Measurements from ENCODE around the gene IARS1. TPM values are rescaled to one million over a fixed set of nuclear protein-coding genes. Genes with fewer than 3 reads are reported as not detected.

Gene IARS1
- total and polyA plus RNA-seq, 4 donors: 76.3 to 229 (median 95.8) TPM

DNA sequence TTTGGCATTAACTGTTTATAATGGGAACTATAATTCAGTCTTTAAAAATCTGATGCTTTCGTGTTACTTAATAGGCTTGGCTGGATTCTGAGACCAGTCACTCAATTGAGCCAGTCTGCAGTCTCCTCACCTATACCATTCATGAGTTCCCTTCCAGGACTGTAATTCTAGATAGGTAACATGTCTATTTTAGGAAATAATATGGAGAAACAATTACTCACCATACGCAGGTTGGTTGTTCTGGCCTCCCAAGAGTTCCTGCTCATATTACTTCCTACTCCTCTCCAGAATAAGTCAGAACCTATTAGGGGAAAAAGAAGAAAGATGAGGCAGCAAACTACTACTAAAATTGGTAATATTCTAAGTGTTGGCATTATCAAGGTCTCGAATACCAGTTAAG lies 4.5 kb upstream of the IARS1 start:
- H3K4me3 ChIP-seq (ENCODE audit: low read depth, low read length): no peak overlapping the region
- H3K27ac ChIP-seq (ENCODE audit: low read depth, low read length): no peak overlapping the region
- H3K9me3 ChIP-seq (ENCODE audit: control insufficient read depth, insufficient read depth, low read length): no peaks in the 10 kb centered on the region
- no CpG with 5 or more reads among the region's 3 CpGs for WGBS (ENCODE audit: insufficient coverage)
- H3K4me1 ChIP-seq (ENCODE audit: control insufficient read depth, insufficient read depth, low read length): peaks cover 8% of the 10 kb centered on the region
- no peaks in the 10 kb centered on the region for H3K27me3 ChIP-seq (ENCODE audit: control insufficient read depth, insufficient read depth, low read length)
- no peak for DNase-seq (ENCODE audit: low read depth in 4 of 6, low spot score in 6 of 6)
- peaks cover 9% of the 10 kb centered on the region for H3K36me3 ChIP-seq (ENCODE audit: control insufficient read depth, insufficient read depth, low read length)

- Histone ChIP-seq H3K27me3 (ENCODE audit: control insufficient read depth, insufficient read depth, low read length) (no peaks in the 10 kb centered on the region), H3K4me3 (ENCODE audit: low read depth, low read length) (no peak overlapping the region), H3K4me1 (ENCODE audit: control insufficient read depth, insufficient read depth, low read length) (peaks cover 8% of the 10 kb centered on the region), H3K36me3 (ENCODE audit: control insufficient read depth, insufficient read depth, low read length) (peaks cover 9% of the 10 kb centered on the region), H3K9me3 (ENCODE audit: control insufficient read depth, insufficient read depth, low read length) (no peaks in the 10 kb centered on the region), H3K27ac (ENCODE audit: low read depth, low read length) (no peak overlapping the region)
- WGBS (ENCODE audit: insufficient coverage): 100% methylated on average over 1 of the region's 3 CpGs
- DNase-seq (ENCODE audit: low read depth in 4 of 6, low spot score in 6 of 6): no peak
Measured at GRCh38 chr9:92297611-92298010, 4.1 kb upstream of the IARS1 start.

DNA sequence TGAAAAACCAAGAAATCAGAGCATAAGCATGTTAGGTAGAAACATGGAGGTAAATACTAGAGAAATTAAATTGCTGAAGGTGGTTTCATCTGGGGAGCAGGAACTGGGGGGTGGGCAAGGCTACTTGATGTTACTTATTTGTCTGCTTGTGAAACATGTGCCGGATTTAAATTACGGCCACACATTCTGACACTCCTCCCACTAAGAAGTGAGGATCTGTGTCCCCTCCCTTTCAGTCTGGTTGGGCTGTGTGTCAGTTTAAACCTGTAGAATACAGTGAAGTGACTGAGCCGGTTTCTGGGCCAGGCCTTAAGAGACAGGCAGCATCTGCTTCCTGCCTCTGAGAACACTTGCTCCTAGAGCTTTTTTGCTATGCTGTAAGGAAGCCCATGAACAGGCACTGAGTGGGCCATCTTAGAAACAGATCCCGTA lies 2.3 kb upstream of the IARS1 start:
- no peak for DNase-seq (ENCODE audit: low read depth in 4 of 6, low spot score in 6 of 6)
- WGBS (ENCODE audit: insufficient coverage): 81% methylated on average over 2 of the region's 4 CpGs
- Histone ChIP-seq H3K9me3 (ENCODE audit: control insufficient read depth, insufficient read depth, low read length) (no peaks in the 10 kb centered on the region), H3K36me3 (ENCODE audit: control insufficient read depth, insufficient read depth, low read length) (peaks cover 5% of the 10 kb centered on the region), H3K27me3 (ENCODE audit: control insufficient read depth, insufficient read depth, low read length) (no peaks in the 10 kb centered on the region), H3K4me1 (ENCODE audit: control insufficient read depth, insufficient read depth, low read length) (peaks cover 14% of the 10 kb centered on the region), H3K27ac (ENCODE audit: low read depth, low read length) (no peak overlapping the region), H3K4me3 (ENCODE audit: low read depth, low read length) (no peak overlapping the region)

GRCh38 chr9:92295240-92295790 lies 1.8 kb upstream of the IARS1 start:
- DNase-seq (ENCODE audit: low read depth in 4 of 6, low spot score in 6 of 6): no peak
- WGBS (ENCODE audit: insufficient coverage): 86% methylated on average over 6 of the region's 7 CpGs
- Histone ChIP-seq H3K27ac (ENCODE audit: low read depth, low read length) (no peak overlapping the region), H3K4me3 (ENCODE audit: low read depth, low read length) (no peak overlapping the region), H3K27me3 (ENCODE audit: control insufficient read depth, insufficient read depth, low read length) (no peaks in the 10 kb centered on the region), H3K9me3 (ENCODE audit: control insufficient read depth, insufficient read depth, low read length) (no peaks in the 10 kb centered on the region), H3K36me3 (ENCODE audit: control insufficient read depth, insufficient read depth, low read length) (peaks cover 5% of the 10 kb centered on the region), H3K4me1 (ENCODE audit: control insufficient read depth, insufficient read depth, low read length) (peaks cover 14% of the 10 kb centered on the region)

DNA sequence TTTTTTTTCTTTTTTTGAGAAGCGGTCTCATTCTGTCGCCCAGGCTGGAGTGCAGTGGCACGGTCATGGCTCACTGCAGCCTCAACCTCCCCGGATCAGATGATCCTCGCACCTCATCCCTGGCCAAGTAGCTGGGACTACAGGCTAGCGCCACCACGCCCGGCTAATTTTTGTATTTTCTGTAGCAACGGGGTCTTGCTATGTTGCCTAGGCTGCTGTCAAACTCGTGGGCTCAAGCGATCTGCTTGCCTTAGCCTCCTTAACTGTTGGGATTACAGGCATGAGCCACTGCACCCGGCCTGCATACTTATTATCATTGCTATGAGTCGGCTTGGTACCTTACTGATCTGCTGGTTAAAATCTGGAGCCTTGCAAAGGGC lies 790 bp upstream of the IARS1 start:
- peak overlapping the region; percentile 65 for H3K27ac ChIP-seq (ENCODE audit: low read depth, low read length)
- peak in 1 of 6 donors; percentile 7 for DNase-seq (ENCODE audit: low read depth in 4 of 6, low spot score in 6 of 6)
- peak overlapping the region; percentile 87 for H3K4me3 ChIP-seq (ENCODE audit: low read depth, low read length)
- peaks cover 2% of the 10 kb centered on the region for H3K36me3 ChIP-seq (ENCODE audit: control insufficient read depth, insufficient read depth, low read length)
- no peaks in the 10 kb centered on the region for H3K9me3 ChIP-seq (ENCODE audit: control insufficient read depth, insufficient read depth, low read length)
- peaks cover 14% of the 10 kb centered on the region for H3K4me1 ChIP-seq (ENCODE audit: control insufficient read depth, insufficient read depth, low read length)
- 29% methylated on average over 13 of the region's 13 CpGs for WGBS (ENCODE audit: insufficient coverage)
- H3K27me3 ChIP-seq (ENCODE audit: control insufficient read depth, insufficient read depth, low read length): no peaks in the 10 kb centered on the region

DNA sequence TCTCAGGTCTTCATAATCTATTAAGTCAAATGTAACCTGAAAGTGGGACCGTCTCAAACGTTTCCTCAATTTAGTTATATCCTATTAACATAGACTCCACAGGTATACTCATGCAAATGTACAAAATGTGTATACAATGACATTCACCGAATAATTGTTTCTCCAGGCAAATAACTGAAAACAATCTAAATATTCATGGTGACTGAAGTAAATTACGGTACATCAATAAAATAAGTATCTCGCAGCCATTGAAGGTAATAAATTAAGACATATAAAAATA lies 482 bp downstream of the IARS1 start:
- H3K27me3 ChIP-seq (ENCODE audit: control insufficient read depth, insufficient read depth, low read length): no peaks in the 10 kb centered on the region
- peaks cover 14% of the 10 kb centered on the region for H3K4me1 ChIP-seq (ENCODE audit: control insufficient read depth, insufficient read depth, low read length)
- no peak for DNase-seq (ENCODE audit: low read depth in 4 of 6, low spot score in 6 of 6)
- no CpG with 5 or more reads among the region's 5 CpGs for WGBS (ENCODE audit: insufficient coverage)
- H3K36me3 ChIP-seq (ENCODE audit: control insufficient read depth, insufficient read depth, low read length): peaks cover 6% of the 10 kb centered on the region
- no peak overlapping the region for H3K27ac ChIP-seq (ENCODE audit: low read depth, low read length)
- no peaks in the 10 kb centered on the region for H3K9me3 ChIP-seq (ENCODE audit: control insufficient read depth, insufficient read depth, low read length)
- peak overlapping the region; percentile 87 for H3K4me3 ChIP-seq (ENCODE audit: low read depth, low read length)

GRCh38 chr9:92292338-92293074 lies 991 bp downstream of the IARS1 start:
- Histone ChIP-seq H3K36me3 (ENCODE audit: control insufficient read depth, insufficient read depth, low read length) (peaks cover 6% of the 10 kb centered on the region), H3K9me3 (ENCODE audit: control insufficient read depth, insufficient read depth, low read length) (no peaks in the 10 kb centered on the region), H3K4me3 (ENCODE audit: low read depth, low read length) (peak overlapping the region; percentile 87), H3K4me1 (ENCODE audit: control insufficient read depth, insufficient read depth, low read length) (peaks cover 14% of the 10 kb centered on the region), H3K27ac (ENCODE audit: low read depth, low read length) (no peak overlapping the region), H3K27me3 (ENCODE audit: control insufficient read depth, insufficient read depth, low read length) (no peaks in the 10 kb centered on the region)
- 54% methylated on average over 8 of the region's 8 CpGs for WGBS (ENCODE audit: insufficient coverage)
- no peak for DNase-seq (ENCODE audit: low read depth in 4 of 6, low spot score in 6 of 6)

DNA sequence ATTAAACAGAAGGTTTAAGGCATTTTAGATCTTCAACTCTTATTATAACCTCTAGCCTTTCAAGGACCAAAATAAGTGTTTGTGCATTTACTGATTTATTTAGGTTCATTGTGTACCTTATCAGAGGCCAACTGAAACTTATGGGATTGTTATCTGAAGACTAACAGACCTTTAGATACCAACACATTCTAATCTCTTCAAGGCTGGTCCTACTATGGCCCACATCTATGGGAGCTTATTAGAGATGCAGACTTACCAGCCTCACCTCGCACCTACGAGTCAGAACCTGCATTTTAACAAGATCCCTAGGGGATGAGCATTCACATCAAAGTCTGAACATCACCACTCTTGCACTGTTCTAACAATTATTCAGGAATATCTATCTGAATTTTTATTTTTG lies 1.9 kb downstream of the IARS1 start:
- DNase-seq (ENCODE audit: low read depth in 4 of 6, low spot score in 6 of 6): no peak
- Histone ChIP-seq H3K27ac (ENCODE audit: low read depth, low read length) (no peak overlapping the region), H3K36me3 (ENCODE audit: control insufficient read depth, insufficient read depth, low read length) (peaks cover 6% of the 10 kb centered on the region), H3K27me3 (ENCODE audit: control insufficient read depth, insufficient read depth, low read length) (no peaks in the 10 kb centered on the region), H3K4me1 (ENCODE audit: control insufficient read depth, insufficient read depth, low read length) (peaks cover 14% of the 10 kb centered on the region), H3K9me3 (ENCODE audit: control insufficient read depth, insufficient read depth, low read length) (no peaks in the 10 kb centered on the region), H3K4me3 (ENCODE audit: low read depth, low read length) (no peak overlapping the region)
- WGBS (ENCODE audit: insufficient coverage): 100% methylated on average over 2 of the region's 2 CpGs

GRCh38 chr9:92290785-92291429 lies 2.6 kb downstream of the IARS1 start:
- H3K9me3 ChIP-seq (ENCODE audit: control insufficient read depth, insufficient read depth, low read length): no peaks in the 10 kb centered on the region
- H3K4me3 ChIP-seq (ENCODE audit: low read depth, low read length): no peak overlapping the region
- H3K27ac ChIP-seq (ENCODE audit: low read depth, low read length): no peak overlapping the region
- no peak for DNase-seq (ENCODE audit: low read depth in 4 of 6, low spot score in 6 of 6)
- peaks cover 14% of the 10 kb centered on the region for H3K4me1 ChIP-seq (ENCODE audit: control insufficient read depth, insufficient read depth, low read length)
- no CpG with 5 or more reads among the region's 1 CpG for WGBS (ENCODE audit: insufficient coverage)
- no peaks in the 10 kb centered on the region for H3K27me3 ChIP-seq (ENCODE audit: control insufficient read depth, insufficient read depth, low read length)
- peaks cover 10% of the 10 kb centered on the region for H3K36me3 ChIP-seq (ENCODE audit: control insufficient read depth, insufficient read depth, low read length)

Data from spinal cord (tissue), 10 donors.